CD4-positive, alpha-beta T cell treated with Interleukin-2 at 100 ng/mL for 4 hours (primary cell): ENCODE data around the gene TLR9.

ENCODE experiments used
- DNase-seq: peaks from one replicate; pipeline ENCODE4 v3.0.0-alpha.2; 2020; ENCODE audit warnings: low spot score

Gene TLR9

DNA sequence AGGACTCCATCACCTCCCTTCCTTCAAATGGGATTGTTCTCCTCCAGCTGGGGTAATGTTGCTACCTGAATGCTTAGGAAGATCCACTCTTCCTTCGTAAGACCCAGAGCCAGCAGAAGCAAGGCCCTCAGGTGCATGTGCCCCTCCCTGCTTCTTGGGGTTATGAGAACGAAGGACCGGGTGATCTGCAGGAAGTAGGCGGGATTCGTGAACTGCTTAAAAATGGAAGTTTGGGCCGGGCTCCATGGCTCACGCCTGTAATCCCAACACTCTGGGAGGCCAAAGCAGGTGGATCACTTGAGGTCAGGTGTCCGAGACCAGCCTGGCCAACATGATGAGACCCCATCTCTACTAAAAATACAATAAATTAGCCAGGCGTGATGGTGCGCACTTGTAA is 8.0 kb downstream of the TLR9 start:
- no peak for DNase-seq

DNA sequence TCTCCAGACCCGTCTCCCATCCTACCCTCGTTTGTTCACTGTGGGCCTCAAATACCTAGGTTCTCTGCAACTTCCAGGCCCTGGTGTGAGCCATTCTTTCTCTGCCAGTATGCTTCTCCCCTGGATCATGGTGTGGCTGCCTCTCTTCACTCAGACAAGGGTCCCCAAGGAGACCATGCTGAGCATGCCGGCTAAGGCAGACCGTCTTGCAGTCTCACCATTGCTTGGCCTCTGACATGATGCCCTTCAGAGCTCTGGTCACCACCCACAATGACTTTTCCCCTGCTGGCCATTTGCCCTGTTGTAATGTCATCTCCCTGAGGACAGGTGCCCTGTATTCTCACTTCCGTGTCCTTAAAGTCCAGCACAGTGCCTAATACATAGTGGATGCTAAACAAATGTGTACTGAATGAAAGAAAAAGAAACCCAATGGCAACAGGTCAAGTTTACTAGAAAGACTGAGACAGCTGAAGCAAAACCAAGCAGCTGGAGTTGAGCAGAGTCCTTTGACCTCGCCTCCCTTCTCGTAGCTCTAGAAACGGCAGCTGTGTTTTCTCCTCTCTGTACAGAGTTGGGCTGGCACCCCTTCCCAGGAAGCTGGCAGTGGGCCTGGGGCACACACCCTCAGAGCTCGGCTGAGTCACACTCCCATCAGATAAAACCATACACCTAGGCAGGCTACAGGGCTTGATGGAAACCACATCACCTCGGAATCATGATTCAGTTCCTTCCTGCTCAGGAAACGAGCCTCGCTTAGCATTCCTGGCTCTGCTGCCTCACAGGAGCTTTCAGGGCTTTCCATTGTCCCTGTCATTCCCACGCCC is 8.6 kb downstream of the TLR9 start:
- peak; percentile 85 for DNase-seq

DNA sequence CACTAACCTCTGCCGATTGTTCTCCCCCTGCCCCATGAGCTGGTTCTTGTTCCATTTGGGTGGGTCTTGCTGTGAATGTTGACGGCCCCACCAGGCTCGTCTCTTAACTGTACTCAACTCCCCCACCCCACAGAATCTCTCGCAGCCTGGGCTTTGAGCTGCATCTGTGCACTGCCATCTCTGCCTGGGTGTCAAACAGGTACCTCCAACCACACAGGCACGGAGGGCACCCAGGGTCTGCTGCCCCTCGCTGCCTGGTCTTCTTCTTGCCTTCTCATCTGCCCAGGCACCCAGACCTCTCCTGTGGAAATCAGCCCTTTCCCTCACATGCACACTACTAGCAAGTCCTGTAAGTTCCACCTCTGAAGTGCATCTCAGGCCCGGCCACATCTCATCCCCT is 10.1 kb downstream of the TLR9 start:
- DNase-seq, result no peak

DNA sequence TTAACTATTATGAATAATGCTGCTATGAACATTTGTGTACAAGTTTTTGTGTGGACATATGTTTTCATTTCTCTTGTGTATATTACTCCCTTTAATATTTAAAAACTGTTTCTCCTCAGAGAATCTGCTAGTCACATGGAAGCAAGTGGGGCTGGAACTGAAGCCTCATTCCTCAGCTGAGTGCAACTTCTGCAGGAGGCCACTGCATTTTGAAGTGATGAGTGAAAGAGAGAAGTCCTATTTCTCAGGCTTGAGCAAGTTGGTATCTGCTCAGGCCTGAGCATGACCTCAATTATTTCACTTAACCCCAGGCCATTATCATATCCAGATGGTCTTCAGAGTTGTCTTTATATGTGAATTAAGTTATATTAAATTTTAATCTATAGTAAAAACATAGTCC is 11.5 kb downstream of the TLR9 start:
- DNase-seq, result no peak

DNA sequence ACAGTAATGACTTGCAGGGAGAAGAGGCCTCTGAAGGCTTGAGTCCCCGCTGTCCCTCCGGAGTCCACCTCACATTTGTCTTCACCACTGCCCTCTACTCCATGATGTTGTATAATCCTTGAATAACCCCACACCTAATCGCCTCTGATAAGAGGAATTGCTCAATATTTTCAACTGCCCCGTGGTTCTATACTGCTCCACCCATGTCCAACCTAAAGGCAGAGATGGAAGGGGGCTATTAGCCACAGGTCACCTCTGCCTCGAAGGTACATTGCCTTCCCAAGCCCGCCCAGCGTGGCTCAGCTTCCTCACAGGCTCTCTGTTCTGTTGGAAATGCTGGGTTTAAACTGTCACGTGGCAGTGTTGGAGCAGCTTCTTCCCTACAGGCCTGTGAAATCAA is 12.4 kb downstream of the TLR9 start:
- DNase-seq, result no peak

DNA sequence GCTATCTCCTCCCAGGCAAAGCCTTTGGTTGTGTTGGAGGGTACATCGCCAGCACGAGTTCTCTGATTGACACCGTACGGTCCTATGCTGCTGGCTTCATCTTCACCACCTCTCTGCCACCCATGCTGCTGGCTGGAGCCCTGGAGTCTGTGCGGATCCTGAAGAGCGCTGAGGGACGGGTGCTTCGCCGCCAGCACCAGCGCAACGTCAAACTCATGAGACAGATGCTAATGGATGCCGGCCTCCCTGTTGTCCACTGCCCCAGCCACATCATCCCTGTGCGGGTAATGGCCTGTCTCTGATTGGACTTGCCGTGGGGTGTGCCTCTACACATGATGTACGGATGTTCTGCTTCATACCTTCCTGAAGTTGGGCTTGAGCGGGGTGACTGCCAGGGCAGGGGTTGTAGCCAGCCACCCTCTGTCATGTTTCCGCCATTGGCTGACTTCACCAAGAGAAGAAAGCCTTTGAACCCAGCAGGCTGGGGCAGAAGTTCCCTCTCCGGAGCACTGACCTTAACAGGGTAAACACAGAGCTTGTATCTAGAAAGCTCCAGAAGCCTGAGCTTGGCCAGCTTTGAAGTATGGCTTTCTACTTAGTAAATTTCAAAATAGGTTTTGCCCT is 14.1 kb downstream of the TLR9 start:
- DNase-seq, result no peak

DNA sequence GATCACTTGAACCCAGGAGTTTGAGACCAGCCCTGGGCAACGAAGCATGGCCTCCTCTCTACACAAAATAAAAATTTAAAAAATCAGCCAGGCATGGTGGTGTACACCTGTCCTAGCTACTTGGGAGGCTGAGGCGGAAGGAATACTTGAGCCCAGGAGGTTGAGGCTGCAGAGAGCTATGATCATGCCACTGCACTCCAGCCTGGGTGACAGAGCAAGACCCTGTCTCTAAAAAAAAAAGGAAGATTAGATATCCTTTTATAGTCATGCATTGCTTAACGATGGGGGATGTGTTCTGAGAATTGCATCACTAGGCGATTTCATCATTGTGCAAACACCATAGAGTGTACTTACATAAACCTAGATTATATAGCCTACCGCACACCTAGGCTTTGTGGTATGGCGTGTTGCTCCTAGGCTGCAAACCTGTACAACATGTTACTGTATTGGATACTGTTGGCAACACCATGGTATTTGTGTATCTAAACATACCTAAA is 14.8 kb downstream of the TLR9 start:
- no peak for DNase-seq

DNA sequence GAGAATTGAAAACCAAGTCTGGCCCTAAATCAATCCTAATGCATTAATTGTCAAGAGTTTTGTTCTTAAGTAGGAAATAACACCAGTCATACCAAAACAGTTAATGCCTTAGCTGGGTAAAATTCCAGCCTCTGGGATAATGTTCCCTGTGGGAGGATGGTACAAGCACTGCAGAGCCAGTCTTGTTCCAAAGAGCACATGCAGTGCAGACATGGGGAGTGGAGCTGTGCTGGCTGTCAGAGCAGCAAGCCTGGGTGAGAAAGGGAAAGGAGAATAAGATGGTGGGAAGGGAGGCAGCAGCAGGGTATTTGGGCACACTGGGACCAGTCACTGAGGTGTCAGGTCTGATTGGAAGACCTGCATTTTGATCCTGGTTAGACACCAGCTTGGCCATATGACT is 15.4 kb downstream of the TLR9 start:
- DNase-seq, result no peak

DNA sequence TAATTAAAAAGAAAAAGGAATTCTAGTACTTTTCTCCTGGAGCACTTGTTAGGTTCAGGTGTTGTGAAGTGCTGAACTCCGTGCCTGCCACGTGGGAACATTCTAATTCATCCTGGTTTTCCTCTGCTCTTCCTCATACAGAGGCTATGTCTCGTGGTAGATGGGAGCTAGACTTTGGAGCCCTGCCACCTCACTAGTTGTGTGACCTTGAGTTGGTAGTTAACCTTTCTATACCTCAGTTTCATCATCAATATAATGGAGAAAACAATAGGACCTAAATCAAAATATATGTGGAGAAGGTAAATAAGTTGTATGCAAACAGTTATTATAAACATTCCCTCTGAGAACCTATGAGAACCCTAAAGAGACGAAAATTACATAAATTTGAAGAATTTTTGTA is 16.9 kb downstream of the TLR9 start:
- DNase-seq, result no peak

DNA sequence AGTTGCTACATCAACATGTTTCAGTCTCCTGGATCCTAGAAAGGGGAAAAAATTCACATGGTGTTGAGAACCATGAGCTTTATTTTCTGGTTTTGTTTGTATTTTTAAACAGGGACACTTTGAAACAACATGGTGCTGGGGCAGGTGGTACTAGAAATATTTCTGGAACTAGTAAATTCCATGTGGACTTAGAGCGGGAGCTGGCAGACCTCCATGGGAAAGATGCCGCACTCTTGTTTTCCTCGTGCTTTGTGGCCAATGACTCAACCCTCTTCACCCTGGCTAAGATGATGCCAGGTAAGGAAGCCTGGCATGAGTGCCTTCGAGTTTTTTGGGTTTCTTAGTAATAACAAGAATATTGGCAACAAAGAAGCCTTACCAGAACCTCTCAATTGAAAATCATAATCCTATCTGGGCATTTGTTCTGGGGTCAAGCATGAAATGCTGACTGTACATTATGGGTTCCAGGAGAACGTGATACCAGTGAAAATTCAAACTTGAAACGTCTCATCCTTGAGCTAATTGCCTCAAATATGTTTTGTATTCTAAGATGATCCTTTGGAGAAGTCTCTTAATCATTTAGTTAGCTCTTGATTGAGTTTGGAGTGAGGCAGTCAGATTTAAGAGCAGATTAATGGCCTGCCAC is 19.6 kb downstream of the TLR9 start:
- DNase-seq, result no peak

DNA sequence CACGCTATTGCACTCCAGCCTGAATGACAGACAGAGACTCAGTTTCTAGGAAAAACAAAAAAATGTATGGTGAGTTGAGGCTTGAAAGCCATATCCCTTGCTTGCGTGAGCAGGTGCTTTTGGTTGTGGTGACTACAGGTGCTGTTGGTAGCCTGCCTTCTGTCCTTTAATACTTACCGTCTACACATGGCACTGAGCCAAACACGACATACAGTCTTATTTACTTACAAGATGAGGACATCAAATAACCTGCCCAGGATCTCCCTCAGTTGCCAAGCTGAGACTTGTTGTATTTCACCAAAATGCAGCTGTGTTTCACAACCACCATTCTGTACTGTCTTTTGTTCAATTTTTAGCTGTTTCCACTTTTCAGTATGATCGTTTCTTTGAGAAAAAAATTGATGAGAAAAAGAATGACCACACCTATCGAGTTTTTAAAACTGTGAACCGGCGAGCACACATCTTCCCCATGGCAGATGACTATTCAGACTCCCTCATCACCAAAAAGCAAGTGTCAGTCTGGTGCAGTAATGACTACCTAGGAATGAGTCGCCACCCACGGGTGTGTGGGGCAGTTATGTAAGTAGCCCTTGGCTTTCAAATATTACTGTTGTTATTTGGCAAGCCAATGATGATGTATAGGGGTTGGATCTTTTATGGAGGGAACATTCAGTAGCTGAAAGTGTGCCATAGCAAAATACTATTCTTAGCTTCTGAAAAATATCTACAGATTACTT is 20.9 kb downstream of the TLR9 start:
- DNase-seq, result no peak

DNA sequence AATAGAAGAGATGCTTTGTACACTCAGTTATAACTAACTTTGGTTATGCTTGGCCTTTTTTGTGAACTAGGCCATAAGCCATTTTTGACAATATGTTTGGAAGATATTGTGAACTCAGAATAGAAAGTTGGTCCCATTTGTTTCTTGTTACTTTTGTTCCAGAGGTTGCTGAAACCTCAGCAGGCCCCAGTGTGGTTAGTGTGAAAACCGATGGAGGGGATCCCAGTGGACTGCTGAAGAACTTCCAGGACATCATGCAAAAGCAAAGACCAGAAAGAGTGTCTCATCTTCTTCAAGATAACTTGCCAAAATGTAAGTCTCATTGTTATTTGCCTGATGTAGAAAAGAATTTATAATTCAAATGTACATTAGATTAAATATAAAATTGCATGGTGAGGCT is 21.7 kb downstream of the TLR9 start:
- no peak for DNase-seq

DNA sequence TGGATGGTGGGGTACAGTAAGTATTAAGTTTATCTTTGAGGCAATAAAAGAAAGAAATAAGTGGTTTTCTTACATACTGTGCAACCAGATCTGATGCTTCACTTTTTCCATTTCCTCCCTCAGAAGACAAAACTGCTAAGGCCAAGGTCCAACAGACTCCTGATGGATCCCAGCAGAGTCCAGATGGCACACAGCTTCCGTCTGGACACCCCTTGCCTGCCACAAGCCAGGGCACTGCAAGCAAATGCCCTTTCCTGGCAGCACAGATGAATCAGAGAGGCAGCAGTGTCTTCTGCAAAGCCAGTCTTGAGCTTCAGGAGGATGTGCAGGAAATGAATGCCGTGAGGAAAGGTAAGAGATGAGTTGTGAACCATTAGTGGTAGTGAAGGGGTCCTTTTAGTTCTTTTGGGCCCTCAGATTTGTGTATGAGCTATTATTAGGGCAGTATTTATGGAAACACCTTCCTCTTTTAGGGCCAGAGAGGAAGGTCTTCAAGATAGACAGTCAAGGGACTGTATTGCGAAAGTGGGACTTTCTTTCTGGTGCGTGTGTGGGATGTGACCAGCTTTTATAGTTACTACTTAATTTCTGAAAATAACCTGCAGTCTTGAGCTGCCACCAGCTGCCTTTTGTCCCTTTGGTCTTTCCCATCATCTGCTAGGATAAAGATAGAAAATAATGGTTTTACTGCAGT is 22.9 kb downstream of the TLR9 start:
- no peak for DNase-seq

DNA sequence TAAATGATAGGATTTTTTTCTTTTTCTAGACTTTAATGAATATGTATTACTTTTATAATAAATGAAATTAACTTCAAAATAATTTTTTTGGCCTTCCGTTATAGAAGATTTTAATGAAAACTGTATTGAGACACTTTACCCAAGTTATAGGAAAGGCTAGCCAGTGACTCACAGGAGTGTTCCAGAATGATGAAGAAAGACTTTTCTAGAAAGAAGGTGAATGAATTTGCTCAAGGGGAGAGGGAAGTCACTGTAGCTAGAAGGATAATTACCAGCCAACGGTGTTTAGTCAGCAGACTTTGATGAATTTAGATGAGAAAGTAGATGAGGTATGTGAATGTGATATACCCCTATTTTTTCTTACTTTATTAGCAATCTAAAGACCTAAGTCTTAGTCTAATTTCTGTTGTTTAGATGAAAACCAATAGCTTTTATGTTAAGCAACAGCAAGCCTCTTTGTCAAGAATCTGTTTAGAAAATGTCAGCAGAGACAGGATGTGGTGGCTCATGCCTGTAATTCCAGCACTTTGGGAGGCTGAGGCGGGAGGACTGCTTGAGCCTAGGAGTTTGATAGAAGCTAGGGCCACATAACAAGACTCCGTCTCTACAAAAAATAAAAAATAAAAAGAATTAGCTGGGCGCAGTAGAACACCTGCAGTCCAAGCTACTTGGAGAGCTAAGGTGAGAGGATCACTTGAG is 24.3 kb downstream of the TLR9 start:
- no peak for DNase-seq

DNA sequence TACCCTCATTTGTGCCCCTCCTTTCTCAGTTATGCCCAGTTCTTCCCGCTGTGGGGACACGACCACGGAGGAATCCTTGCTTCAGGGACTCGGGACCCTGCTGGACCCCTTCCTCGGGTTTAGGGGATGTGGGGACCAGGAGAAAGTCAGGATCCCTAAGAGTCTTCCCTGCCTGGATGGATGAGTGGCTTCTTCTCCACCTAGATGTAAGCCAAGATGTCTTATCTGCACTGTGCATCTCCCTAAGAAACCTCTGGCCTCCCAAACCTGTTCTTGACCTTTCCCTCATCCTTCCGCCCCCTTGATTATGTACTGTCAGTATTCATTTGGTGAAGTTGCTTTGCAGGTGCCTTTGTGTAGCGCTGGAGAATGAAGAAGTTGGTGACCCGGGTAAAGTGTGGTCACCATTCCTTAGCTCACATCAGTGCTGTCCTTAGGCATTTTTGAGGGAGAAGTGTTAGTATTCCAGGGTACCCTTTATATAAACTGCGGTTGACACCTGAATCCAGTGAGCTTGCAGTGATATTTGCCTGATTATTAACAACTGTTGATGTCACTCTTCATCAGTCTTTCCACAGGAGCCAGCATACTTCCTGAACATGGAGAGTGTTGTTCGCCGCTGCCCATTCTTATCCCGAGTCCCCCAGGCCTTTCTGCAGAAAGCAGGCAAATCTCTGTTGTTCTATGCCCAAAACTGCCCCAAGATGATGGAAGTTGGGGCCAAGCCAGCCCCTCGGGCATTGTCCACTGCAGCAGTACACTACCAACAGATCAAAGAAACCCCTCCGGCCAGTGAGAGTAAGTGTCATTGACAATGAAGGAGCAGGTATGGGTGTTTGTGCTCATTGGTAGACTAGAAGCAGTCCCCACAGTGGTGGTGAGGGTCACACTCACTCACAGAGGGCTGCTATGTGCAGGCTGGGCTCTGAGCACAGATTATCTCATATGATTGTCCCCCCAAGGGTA is 26.5 kb downstream of the TLR9 start:
- no peak for DNase-seq

DNA sequence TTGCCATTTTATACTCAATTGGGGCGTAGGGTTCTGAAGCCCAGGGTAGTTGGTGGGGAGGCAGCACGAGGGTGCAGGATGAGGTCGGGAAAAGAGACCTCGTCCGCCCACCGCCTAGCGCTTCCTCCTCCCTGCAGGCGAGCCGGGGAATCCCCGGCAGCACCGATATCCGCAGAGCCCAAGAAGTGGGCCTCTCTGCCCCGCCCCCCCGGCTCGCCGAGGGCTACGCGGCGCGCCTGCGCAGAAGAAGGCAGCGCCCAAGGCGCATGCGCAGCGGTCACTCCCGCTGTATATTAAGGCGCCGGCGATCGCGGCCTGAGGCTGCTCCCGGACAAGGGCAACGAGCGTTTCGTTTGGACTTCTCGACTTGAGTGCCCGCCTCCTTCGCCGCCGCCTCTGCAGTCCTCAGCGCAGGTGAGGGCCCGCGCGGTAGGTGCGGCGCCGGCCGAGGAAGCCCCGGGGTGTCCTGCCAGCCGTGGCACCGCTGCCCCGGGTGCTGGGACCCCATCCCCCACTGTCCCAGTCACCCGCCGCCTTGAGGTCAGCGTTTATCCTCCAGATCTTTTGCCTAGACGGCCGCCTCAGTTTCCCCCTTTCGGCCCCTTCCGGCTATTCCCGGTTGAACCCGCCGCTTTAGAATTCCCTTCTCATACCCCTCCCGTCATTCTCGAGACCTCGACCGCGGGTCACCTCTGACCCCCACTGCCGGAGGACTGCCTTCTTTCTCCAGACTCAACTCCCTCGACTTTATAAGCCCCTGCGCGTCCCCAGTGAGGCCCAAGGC is 27.4 kb downstream of the TLR9 start, which contains the start of gene ALAS1:
ALAS1 (plus strand) TSS at position 319 of the 784 bp plus-strand sequence. CDS start 1,082 bp downstream, outside the sequence.
- peak; percentile 92 for DNase-seq

DNA sequence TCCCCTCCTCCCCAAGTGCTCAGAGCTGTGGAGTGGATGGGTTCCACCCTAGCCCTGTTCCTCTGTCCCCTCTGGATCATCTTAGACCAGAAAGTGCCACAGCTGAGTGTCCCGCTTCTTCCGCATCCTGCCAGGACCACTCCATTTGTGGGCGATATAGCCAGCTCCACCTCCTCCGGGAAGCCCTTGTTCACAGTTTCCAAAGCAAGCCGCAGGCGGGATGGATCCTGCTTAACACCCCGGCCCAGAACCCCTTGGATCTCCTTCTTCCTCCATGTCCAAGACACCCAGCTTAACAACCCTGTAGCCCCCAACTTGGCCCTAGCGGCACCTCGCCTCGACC is 28.0 kb downstream of the TLR9 start:
- DNase-seq, result no peak

DNA sequence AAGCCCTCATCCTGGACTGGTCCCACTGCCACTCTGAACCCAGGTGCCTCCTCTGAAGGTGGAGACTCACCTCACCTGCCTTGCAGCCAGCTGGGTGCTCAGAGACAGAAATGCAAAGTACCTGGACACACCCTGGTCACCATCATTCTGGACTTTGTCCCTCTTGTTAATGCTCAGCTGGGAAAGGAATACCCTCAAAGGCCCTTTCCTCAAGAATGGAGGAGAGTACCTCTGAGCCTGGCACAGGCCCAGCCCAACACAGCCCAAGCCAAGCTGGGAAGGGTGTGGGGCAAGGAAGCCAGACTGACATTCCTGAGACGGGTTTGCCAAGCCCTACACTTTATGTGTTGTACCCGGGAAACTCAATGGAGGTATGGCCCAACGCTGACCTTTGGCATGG is 28.5 kb downstream of the TLR9 start:
- no peak for DNase-seq

DNA sequence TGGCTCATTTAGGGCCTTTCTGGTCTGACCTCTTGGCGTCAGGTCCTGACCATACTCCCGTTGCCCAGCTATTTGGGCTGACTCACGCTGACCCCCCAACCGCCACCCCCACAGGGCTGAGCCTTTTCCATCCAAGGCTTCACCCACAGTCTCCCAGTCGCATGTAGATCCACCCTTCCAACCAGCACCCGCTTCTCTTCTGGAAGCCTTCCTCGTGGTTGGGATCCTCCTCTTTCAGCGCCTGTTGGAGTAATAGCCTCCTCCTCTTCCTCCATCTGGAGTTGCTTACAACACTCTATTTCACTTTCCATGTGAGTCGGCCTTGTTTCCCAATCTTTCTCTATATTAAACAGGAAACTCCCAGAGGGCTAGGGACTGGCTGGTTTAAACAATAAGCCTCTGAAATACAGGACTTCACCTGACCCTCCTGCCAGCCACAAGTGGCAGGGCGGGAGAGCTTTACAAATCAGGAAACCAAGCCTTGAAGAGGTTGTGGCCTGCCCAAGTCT is 29.6 kb downstream of the TLR9 start:
- DNase-seq, result no peak
